DOHH2 (cell line): Measurements from ENCODE around the gene COPZ2.

ENCODE experiments used
- CTCF ChIP-seq: fragments of 200-600 bp; sonication (generic); IDR thresholded peaks from one replicate; pipeline ENCODE4 v1.5.1; 2014; ENCODE audit warnings: antibody characterized with exemption, mild to moderate bottlenecking, low read depth, low read length; ENCODE audit not compliant: poor library complexity, severe bottlenecking
- EZH2phosphoT487 ChIP-seq: fragments of 200-600 bp; sonication (generic); IDR thresholded peaks from 2 replicates; pipeline ENCODE4 v1.6.1; 2017; ENCODE audit warnings: borderline replicate concordance, mild to moderate bottlenecking, antibody characterized with exemption, low read length, moderate library complexity, mixed read lengths

DNA sequence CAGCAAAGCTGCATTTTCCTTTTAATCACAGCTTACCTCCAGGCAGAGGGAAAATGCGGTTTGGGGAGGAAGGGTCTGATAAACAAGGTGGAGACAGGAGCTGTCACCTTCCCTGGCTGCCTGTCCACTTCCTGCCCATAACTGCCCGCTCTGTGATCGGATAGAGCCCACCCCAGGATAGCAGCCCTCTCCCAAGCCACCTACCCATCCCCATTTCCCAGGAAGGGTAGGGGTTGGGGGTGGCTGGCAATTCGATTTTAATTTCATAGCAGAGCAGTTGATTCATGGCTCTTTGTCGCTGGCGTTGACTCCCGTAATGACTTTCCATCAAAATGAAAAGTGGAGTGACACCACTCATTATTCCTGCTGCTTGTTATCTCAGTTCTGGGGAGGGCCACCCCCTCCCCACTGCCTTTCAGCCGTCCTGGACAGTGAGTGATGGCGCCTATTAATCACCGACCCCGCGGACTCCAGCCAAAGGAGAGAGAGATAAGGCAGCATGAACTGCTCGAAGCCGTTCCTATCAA, 55.4 kb downstream of the COPZ2 start:
- TF ChIP-seq CTCF, result no peak
- TF ChIP-seq EZH2phosphoT487, result no peak
